HG03280 (cell line): ENCODE data around the gene CNN1.

ENCODE experiments used
- ATAC-seq: cut with Tn5 transposase; IDR thresholded peaks from one replicate; pipeline ENCODE4 v1.9.1; 2021; ENCODE audit warnings: mild to moderate bottlenecking, moderate library complexity; ENCODE audit not compliant: unreplicated experiment

Gene CNN1

DNA sequence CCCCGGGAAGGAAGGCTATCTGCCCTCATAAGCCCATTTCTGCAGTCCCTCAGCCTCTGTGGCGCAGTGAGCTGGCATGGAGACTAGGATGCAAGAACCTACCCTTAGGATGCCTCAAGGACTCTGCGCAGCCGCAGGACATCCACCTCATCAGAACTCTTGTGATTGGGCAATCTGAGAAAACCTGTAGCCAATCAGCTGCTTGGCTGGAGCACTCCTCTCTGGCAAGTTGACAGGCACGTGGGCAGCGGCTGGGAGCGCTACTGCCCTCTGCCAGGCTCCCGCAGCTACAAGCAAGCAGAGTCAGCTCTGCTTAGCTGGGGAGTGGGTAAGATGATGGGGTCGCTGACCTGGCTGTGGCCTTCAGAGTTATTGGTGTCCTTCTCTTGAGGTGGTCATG lies 8.2 kb upstream of the CNN1 start:
- ATAC-seq = no peak

DNA sequence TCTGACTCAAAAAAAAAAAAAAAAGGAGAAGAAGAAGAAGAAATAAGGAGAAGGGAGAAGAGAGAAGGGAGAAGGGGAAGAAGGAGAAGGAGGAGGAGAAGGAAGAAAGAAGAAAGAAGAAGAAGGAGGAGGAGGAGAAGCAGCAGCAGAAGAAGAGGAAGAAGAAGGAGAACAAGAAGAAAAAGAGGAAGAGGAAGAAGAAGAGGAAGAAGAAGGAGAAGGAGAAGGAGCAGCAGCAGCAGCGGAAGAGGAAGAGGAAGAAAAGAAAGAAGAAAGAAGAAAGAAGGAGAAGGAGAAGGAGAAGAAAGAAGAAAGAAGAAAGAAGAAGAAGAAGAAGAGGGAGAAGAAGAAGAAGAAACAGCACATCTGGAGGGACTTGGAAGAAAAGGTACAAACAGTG lies 4.1 kb upstream of the CNN1 start:
- no peak for ATAC-seq

DNA sequence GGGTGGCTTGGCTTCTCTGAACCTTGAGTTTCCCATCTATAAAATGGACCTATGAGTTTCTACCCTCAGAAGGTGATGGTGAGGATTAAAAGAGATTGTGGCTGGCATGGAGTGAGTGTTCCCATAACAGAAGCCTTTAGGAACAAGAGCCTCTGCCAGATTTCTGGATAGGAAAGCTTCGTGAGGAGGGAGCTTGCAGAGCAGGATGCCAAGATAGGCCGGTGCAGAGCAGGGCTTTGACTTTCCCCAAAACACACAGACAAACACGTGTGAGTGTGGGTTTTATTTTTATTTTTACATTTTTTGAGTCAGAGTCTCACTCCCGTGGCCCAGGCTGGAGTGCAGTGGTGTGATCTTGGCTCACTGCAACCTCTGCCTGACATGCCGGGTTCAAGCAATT lies 3.7 kb upstream of the CNN1 start:
- no peak for ATAC-seq

DNA sequence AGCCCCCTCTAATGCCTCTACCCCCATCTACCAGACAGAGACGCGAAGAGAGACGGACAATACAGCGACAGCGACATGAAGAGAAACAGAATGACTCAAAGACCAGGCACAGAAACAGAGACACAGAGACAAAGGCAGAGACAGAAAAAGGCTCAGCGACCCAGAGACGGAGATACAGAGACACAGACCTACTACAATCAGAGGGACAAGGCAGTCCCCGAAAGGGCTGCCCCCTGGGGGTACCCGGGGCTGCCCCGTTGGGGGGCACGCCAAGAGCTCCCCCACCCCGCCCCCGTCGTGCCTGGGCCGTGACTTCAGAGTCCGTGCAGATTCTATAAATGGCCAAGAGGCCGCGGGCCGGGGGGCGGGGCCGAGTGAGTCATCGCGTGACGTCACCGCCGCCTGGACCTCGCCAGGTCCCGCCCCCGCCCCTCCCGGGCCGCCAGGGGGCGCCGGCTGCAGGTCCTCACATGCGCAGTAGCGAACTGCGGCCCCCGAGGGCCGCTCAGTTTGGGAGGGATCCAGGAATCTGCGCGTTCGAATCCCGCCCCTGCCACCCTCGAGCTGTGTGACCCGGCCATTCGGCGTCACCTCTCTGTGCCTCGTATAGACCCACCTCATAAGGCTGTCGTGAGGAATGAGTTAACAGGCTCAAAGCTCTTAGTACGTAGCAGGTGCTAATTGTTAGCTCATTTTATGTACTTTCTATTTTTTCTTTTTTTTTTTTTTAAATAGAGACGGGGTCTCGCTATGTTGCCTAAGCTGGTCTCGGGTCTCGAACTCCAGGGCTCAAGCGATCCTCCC lies 2.7 kb upstream of the CNN1 start:
- peak; percentile 76 for ATAC-seq

DNA sequence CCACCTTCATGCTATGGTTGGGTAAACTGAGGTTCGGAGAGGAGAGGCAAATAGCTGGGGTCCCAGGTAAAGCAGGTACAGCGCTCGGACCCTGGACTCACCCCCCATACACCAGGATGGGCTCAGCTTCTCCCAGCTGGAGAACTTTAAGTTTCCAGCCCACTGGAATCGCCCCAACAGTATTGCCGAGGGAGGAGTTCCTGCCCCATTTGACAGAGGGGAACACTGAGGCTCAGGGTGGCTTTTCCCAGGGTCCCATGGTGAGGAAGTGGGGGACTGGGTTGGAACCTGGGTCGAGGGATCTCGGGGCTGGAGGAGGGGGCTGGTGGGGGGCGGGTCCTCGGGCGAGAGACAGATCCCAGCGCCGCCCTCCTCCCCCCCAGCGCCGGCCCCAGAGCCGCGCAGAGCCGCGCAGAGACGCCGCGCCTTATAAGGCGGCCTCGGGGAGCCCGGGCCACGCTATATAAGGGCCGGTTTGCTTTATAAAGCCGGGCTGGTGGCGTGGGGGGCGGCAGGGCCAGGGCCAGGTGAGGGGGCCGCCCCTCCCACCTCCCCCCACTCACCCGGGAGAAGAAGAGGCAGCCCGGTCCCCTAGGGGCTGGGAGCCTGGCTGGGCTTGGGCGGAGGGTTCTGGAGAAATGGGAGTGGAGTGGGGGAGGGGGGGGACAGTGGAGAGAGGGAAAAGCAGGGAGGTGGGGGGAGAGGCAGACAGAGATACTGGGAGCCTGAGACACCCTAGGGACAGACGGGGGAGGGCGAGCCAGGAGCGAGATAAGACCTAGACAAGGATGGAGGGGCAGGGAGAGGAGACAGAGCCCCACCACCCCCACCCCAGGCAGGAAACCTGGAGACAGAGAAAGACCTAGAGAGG lies 1.1 kb downstream of the CNN1 start:
- ATAC-seq = no peak

DNA sequence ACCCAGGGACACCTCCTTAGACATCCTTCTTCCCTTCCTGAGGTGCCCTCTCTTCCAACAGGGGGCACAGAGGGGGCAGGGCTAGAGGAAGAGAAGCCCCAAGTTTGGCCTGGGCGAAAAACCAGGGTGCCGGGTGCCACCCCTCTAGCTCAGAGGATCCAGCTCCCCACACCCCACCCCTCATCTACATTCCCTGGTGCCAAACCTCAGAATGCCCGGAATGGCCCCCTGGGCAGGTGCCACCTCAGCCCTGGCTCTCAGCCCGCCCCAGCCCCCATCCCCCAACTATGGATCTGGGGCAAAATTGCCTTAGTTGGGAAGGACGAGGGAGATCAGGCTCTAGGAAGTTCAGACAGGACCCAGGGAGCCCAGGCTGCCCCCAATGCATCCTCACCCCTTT lies 2.0 kb downstream of the CNN1 start:
- no peak for ATAC-seq

DNA sequence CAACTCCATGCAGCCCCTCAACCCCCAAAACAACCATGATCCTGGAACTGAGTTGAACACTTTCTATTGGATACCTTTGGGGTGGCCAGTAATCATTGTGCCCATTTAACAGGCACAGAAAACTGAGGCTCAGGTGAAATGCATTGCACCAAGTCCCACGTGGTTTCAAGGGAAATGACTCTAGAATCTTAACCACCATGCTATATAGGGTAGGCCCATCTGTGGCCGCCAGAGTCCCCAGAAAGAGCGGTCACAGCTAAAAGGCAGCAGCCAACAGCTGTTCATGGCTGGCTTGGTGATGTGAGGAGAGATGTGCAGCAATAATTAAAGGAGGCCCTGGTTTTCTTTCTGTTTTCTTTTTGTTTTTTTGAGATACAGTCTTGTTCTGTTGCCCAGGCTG lies 2.6 kb downstream of the CNN1 start:
- no peak for ATAC-seq

DNA sequence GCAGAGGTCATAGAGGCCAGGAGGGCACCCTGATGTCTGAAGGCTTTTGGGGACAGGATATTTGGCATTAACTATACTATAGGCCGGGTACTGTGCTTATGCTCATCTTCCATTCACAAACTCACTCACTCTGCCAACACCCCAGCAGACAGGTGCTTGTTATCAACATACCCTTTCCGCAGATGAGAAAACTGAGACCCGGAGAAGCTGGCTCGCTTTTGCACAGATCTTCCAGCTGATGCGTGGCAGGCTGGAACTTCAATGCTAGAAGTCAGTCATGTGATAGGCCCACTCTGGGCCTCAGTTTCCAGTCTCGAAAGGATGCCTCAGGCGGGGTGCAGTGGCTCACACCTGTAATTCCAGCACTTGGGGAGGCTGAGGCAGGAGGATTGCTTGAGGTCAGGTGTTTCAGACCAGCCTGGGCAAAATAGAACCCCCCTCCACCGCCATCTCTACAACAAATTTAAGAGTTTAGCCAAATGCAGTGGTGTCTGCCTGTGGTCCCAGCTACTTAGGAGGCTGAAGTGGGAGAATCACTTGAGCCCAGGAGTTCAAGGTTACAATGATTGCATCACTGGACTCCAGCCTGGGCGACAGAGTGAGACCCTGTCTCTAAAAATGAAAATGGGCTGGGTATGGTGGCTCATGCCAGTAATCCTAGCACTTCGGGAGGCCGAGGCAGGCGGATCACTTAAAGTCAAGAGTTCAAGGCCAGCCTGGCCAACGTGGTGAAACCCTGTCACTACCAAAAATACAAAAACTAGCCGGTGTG lies 9.5 kb downstream of the CNN1 start:
- ATAC-seq = no peak

DNA sequence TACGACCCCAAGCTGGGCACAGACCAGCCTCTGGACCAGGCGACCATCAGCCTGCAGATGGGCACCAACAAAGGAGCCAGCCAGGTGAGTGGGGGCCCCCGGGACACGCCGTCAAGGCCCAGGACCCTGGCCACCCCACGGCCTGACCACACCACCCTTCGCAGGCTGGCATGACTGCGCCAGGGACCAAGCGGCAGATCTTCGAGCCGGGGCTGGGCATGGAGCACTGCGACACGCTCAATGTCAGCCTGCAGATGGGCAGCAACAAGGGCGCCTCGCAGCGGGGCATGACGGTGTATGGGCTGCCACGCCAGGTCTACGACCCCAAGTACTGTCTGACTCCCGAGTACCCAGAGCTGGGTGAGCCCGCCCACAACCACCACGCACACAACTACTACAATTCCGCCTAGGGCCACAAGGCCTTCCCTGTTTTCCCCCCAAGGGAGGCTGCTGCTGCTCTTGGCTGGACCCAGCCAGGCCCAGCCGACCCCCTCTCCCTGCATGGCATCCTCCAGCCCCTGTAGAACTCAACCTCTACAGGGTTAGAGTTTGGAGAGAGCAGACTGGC lies 10.8 kb downstream of the CNN1 start:
- ATAC-seq = no peak

DNA sequence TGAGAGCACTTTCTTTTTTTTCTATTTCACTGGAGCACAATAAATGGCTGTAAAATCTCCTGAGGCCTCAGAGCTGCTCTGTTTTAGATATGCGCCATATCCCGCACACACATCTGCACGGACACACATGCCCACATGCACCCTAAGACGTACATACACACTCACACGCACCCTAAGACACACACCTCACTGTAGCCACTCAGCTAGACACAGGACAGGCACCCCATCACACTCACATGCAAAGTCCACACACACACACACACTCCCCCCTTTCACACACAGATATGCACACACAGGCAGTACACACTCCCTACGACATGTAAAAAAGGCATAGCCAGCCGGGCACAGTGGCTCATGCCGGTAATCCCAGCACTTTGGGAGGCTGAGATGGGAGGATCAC lies 11.6 kb downstream of the CNN1 start:
- ATAC-seq = no peak

DNA sequence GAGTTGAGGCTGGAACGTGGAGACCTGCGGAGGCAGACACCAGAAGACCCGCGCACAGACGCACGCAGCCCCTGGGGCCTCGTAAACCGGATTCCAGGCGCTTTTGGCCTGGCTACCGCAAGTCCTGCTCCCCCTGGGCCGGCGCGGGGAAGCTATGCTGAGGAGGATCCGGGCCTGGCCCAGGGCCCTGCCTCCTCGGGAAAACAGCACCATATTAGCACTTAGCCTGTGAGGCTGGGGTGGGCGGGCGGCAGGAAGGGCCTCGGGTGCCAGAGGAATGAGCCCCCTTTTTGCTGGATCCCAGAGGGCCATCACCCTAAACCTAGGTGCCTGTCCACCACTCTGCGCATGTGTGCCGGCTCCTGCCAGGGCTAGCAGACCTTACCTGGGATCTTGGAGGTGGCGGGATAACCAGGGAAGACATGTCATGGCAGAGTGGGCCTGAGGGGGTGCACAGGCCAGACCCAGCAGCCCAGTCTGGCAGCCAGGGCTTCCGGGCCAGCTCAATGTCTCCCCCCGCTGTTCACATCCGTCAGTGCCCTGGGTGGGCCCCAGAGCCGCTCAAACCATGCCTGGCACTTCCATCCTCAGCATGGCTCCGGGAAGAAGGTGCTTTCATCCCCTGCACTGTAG lies 13.1 kb downstream of the CNN1 start:
- ATAC-seq = no peak

DNA sequence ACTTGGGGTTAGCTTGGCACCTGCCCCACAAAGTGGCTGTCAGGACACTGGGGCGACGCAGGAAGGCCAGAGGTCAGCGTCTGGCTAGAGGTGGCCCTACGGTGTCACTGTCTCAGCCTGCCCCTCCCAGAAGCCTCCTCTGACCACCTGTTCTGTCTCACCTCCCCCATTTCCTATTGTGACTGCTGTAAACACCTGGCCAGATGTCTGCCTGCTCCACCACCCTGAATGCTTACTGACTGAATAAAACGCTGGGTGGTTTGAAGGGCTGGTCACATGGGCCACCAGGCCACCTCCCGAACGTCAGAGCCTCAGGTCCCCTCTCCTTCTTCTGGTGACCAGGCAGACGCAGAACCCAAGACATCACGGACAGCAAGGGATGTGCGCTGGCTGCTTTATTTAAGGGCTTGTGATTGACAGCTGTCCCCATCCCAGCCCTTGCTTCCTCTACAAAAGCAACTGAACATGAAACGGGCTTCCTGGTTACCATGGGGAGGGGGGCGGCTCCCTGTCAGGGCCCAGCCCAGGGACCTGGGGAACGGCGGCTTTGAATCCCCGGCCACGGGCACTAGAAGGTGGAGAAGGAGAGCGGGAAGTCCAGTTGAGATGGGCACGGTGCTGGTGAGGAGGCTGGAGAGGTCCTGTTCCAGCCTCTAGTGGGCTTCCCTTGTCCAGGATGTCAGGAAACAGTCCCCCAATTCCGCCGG lies 14.2 kb downstream of the CNN1 start:
- no peak for ATAC-seq

DNA sequence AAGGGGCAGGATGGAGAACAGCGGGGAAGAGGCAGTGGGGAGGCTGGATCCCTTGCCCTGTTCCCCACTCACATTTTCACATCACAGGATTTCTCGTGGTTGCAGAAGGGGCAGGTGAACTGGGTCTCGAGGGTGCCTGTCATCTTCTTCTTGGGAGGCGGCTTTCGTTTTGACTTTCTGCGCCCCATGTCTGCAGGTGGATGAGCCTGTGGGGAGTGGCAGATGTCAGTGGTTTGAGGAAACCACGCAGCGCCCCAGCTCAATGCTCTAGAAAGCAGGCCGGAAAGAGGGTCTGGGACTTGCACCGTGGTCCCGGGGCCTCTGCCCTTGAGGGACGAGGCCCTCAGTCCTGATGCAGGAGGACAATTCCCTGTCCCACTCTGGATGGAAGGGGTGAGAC lies 15.5 kb downstream of the CNN1 start:
- ATAC-seq = no peak

DNA sequence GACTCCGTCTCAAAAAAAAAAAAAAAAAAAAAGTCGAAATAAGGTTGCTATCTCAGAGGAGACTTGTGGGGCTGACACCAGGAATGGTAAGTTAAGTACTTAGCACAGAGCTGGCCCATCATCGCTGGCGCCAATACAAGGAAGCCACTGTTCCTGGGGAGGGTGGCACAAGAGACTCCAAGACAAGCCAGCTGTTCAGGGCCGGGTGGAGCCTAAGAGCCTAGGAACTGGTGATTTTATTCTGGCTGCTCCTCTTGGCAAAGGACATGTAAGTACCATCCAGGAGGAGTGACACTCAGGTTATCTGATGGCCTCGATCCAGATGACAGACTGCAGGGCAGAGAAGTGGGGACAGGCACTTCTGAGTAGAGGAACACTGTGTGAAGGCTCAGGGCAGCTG lies 16.6 kb downstream of the CNN1 start:
- ATAC-seq = no peak

DNA sequence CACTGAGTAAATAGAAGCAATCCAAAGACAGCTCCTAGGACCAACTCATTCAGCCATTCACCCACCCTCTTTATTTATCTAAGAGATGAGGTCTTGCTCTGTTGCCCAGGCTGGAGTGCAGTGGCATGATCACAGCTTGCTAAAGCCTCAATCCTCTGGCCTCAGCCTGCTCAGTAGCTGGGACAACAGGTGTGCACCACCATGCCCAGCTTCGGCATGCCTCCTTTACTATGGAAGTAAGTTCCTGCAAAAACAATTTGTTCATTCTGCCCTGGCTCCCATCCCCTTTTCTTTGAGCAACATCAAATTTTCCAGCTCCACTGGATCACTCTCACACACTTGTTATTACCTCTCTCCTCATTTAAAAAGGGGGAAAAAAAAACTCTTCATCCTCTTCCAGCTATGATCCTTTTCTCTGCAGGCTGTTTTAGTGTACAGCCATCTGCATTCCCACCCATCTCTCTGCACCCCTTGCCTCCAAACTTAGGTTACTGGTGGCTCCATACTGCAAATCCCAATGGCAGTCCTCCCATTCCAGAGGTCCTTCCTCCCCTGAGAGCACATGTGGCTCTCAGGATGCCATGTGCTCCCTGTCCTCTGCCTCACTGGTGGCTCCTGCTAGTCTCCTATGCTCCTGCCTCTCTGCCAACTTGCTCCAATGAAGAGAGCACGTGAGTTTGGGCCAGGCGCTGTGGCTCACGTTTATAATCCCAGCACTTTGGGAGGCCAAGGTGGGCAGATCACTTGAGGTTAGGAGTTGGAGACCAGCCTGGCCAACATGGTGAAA lies 18.2 kb downstream of the CNN1 start:
- ATAC-seq = no peak

DNA sequence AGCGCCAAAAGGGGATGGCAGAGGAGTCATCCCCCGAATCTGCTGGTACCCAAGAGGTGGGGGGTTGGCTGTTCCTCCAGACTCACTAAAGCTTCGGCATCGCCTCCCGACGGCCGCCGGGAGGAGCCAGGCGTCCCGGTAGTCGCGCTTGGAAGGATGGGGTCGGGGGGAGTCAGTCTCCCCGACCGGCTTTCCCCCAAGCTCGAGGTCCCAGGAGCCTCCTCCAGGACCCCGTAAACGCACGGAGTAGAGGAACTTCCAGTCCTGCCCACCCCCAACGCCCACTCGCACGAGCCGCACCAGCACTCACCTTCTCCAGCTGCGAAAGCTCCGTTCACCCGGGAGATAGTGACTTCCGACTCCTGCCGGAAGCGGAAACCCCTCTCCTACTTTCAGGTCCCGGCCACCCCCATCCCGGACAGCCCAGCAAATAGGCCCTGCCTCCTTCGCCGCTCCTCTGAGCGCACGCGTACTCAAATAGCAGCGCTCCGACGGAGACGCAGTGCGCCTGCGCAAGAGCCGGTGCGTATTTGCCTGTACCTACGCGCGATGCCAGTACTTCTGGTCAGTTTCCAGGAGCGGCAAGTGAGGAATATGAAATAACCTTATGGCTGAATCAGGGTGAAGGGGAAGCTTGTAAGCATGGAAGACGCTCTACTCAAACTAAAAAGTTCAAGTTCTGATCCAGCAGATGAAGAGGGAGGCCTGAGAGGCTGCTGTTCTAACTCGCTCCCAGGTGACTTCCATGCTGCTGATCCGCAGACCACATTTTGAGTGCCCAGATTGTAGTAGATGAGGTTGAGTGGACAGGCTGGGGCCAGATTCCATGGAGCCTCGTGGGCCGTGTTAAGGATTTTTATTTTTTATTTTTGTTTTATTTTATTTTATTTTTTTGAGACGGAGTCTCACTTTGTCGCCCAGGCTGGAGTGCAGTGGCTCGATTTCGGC lies 20.5 kb downstream of the CNN1 start, which contains the start of gene ELOF1:
Gene ELOF1 (minus strand): TSS at position 350 of the 948 bp plus-strand sequence. CDS start 4,883 bp downstream, outside the sequence.
- ATAC-seq = peak; percentile 86

DNA sequence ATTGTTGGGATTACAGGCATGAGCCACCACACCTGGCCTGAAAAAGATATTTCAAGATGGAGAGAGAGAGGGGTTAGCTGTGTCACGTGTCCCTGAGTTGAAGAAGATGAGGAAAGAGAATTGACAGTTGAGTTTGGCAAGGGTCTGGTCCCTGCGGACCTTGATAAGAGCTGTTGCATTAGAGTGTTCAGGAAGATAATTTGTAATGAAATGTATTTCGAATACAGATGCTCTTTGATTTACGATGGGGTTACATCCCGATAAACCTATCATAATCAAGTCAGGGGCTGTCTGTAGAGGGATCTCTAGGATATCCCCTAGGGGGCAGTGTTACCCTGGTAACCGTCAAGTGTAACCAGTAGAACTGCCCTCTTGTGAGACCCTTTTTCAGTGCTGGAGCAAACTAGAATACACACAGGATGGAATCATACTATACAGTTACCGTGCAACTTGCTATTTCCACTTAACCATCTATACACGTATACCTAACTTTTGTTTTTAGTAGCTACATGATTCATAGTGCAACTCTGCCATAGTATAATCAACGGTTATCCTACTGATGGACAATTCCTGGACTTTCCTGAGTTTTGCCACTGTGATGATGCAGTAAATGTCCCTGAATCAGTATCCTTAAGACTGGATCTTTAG lies 21.9 kb downstream of the CNN1 start:
- ATAC-seq = peak; percentile 35
